ENCODE measurements around the gene SPDL1. TPM values are rescaled to one million over a fixed set of nuclear protein-coding genes. Genes with fewer than 3 reads are reported as not detected.

Gene SPDL1
- total RNA-seq, 1 donor from 2014 or later: 37.7 TPM

- peaks cover 6% of the 10 kb centered on the region for H3K27me3 Mint-ChIP-seq
- no peak overlapping the region for H3K27ac Mint-ChIP-seq
- TF ChIP-seq CTCF (conservative IDR thresholded peaks at IDR 0.05): no peak
- no peak for DNase-seq (ENCODE audit: extremely low spot score, unreplicated experiment)
- H3K4me1 Mint-ChIP-seq (ENCODE audit: unreplicated experiment): peaks cover 8% of the 10 kb centered on the region
- no peak overlapping the region for H3K4me3 Mint-ChIP-seq
- H3K36me3 Mint-ChIP-seq: no peaks in the 10 kb centered on the region
- peaks cover 19% of the 10 kb centered on the region for H3K9me3 Mint-ChIP-seq
These were observed 25.7 kb upstream of the SPDL1 start for GRCh38 chr5:169557838-169558237.

GRCh38 chr5:169561893-169562292, 21.7 kb upstream of the SPDL1 start:
- Mint-ChIP-seq H3K36me3 (no peaks in the 10 kb centered on the region), H3K4me1 (ENCODE audit: unreplicated experiment) (peaks cover 8% of the 10 kb centered on the region), H3K27ac (no peak overlapping the region), H3K4me3 (no peak overlapping the region), H3K27me3 (peaks cover 6% of the 10 kb centered on the region), H3K9me3 (peaks cover 7% of the 10 kb centered on the region)
- no peak for DNase-seq (ENCODE audit: extremely low spot score, unreplicated experiment)
- TF ChIP-seq CTCF (conservative IDR thresholded peaks at IDR 0.05): no peak

GRCh38 chr5:169563369-169563768, 20.2 kb upstream of the SPDL1 start:
- no peak overlapping the region for H3K4me3 Mint-ChIP-seq
- no peak for TF ChIP-seq CTCF (conservative IDR thresholded peaks at IDR 0.05)
- peaks cover 10% of the 10 kb centered on the region for H3K27me3 Mint-ChIP-seq
- no peaks in the 10 kb centered on the region for H3K36me3 Mint-ChIP-seq
- no peak overlapping the region for H3K27ac Mint-ChIP-seq
- peaks cover 8% of the 10 kb centered on the region for H3K4me1 Mint-ChIP-seq (ENCODE audit: unreplicated experiment)
- DNase-seq (ENCODE audit: extremely low spot score, unreplicated experiment): no peak
- H3K9me3 Mint-ChIP-seq: peaks cover 6% of the 10 kb centered on the region

GRCh38 chr5:169566202-169566601, 17.4 kb upstream of the SPDL1 start:
- DNase-seq (ENCODE audit: extremely low spot score, unreplicated experiment): no peak
- Mint-ChIP-seq H3K9me3 (no peaks in the 10 kb centered on the region), H3K27ac (no peak overlapping the region), H3K4me1 (ENCODE audit: unreplicated experiment) (peaks cover 11% of the 10 kb centered on the region), H3K27me3 (peaks cover 22% of the 10 kb centered on the region), H3K4me3 (no peak overlapping the region), H3K36me3 (no peaks in the 10 kb centered on the region)
- no peak for TF ChIP-seq CTCF (conservative IDR thresholded peaks at IDR 0.05)

- Mint-ChIP-seq H3K4me3 (no peak overlapping the region), H3K27ac (no peak overlapping the region), H3K9me3 (no peaks in the 10 kb centered on the region), H3K4me1 (ENCODE audit: unreplicated experiment) (peaks cover 9% of the 10 kb centered on the region), H3K27me3 (peaks cover 22% of the 10 kb centered on the region), H3K36me3 (no peaks in the 10 kb centered on the region)
- no peak for TF ChIP-seq CTCF (conservative IDR thresholded peaks at IDR 0.05)
- DNase-seq (ENCODE audit: extremely low spot score, unreplicated experiment): no peak
These were observed 16.5 kb upstream of the SPDL1 start for GRCh38 chr5:169567079-169567478.

- no peak overlapping the region for H3K27ac Mint-ChIP-seq
- TF ChIP-seq CTCF (conservative IDR thresholded peaks at IDR 0.05): no peak
- H3K4me3 Mint-ChIP-seq: no peak overlapping the region
- DNase-seq (ENCODE audit: extremely low spot score, unreplicated experiment): no peak
- H3K9me3 Mint-ChIP-seq: no peaks in the 10 kb centered on the region
- H3K4me1 Mint-ChIP-seq (ENCODE audit: unreplicated experiment): peaks cover 6% of the 10 kb centered on the region
- no peaks in the 10 kb centered on the region for H3K36me3 Mint-ChIP-seq
- peaks cover 26% of the 10 kb centered on the region for H3K27me3 Mint-ChIP-seq
These were observed 14.1 kb upstream of the SPDL1 start for GRCh38 chr5:169569513-169569912.

Data from type B pancreatic cell (in vitro differentiated cells).